Measurements from ENCODE around the gene STPG1. TPM values are rescaled to one million over a fixed set of nuclear protein-coding genes. Genes with fewer than 3 reads are reported as not detected.

STPG1 gene
- total and polyA plus RNA-seq, 9 of the 15 experiments (the other 6 are each of a cell fraction or from before 2014, with no cell fraction given) = 5.0 to 11.9 (median 8.3) TPM

- TF ChIP-seq, protein P1, sequence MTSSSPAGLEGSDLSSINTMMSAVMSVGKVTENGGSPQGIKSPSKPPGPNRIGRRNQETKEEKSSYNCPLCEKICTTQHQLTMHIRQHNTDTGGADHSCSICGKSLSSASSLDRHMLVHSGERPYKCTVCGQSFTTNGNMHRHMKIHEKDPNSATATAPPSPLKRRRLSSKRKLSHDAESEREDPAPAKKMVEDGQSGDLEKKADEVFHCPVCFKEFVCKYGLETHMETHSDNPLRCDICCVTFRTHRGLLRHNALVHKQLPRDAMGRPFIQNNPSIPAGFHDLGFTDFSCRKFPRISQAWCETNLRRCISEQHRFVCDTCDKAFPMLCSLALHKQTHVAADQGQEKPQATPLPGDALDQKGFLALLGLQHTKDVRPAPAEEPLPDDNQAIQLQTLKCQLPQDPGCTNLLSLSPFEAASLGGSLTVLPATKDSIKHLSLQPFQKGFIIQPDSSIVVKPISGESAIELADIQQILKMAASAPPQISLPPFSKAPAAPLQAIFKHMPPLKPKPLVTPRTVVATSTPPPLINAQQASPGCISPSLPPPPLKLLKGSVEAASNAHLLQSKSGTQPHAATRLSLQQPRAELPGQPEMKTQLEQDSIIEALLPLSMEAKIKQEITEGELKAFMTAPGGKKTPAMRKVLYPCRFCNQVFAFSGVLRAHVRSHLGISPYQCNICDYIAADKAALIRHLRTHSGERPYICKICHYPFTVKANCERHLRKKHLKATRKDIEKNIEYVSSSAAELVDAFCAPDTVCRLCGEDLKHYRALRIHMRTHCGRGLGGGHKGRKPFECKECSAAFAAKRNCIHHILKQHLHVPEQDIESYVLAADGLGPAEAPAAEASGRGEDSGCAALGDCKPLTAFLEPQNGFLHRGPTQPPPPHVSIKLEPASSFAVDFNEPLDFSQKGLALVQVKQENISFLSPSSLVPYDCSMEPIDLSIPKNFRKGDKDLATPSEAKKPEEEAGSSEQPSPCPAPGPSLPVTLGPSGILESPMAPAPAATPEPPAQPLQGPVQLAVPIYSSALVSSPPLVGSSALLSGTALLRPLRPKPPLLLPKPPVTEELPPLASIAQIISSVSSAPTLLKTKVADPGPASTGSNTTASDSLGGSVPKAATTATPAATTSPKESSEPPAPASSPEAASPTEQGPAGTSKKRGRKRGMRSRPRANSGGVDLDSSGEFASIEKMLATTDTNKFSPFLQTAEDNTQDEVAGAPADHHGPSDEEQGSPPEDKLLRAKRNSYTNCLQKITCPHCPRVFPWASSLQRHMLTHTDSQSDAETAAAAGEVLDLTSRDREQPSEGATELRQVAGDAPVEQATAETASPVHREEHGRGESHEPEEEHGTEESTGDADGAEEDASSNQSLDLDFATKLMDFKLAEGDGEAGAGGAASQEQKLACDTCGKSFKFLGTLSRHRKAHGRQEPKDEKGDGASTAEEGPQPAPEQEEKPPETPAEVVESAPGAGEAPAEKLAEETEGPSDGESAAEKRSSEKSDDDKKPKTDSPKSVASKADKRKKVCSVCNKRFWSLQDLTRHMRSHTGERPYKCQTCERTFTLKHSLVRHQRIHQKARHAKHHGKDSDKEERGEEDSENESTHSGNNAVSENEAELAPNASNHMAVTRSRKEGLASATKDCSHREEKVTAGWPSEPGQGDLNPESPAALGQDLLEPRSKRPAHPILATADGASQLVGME (CRISPR knock-in tag; IDR thresholded peaks at IDR 0.05) = no peak
Observed at GRCh38 chr1:24438423-24438901, 24.9 kb upstream of the STPG1 start (continued).

DNA sequence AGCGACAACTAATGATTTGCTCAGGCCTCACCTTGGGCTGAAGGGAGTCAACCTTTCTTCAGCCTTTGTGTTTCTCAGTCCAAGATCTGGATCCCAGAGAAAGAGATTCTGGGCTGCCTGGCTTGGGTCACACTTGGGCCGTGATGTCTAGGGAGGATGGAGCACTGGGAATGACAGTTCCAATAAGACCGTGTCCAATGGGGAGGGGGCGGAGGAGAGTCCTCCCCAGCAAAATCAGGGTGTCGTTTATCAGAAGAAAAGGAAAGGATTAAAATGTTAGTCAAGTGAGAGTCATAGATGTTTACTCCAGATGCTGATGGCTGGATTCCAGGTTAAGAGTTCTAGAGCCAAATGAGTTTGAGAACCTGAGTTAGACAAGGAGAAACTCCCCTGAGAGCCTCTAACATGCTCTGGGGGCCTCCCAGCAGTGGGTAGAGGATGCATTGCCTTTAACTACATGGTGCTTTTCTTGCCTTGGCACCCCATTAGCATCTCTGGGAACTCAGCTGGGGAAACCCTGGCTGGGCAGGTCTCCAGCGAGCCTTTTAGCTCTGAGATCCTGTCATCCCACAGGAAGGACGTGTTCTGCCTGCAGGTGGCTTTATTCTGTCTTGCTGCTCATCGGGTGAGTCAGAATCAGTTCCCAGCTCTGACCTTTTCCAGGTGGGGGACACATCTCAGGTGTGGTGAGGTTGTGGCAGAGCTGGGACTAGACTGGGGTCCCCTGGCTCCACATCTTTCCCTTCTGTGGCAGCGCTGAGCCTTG is 24.2 kb upstream of the STPG1 start:
- peak; percentile 26 for FAIRE-seq
- TF ChIP-seq, protein P2, sequence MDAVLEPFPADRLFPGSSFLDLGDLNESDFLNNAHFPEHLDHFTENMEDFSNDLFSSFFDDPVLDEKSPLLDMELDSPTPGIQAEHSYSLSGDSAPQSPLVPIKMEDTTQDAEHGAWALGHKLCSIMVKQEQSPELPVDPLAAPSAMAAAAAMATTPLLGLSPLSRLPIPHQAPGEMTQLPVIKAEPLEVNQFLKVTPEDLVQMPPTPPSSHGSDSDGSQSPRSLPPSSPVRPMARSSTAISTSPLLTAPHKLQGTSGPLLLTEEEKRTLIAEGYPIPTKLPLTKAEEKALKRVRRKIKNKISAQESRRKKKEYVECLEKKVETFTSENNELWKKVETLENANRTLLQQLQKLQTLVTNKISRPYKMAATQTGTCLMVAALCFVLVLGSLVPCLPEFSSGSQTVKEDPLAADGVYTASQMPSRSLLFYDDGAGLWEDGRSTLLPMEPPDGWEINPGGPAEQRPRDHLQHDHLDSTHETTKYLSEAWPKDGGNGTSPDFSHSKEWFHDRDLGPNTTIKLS (IDR thresholded peaks at IDR 0.05; ENCODE audit: borderline replicate concordance, low read depth) = peak; percentile 43; the same call in 1 of the 2 replicates
- TF ChIP-seq FOSL1 (tag; conservative IDR thresholded peaks at IDR 0.05) (peak; percentile 55), CREB3 (tag; conservative IDR thresholded peaks at IDR 0.05; ENCODE audit: low read depth) (no peak), CBX1 (IDR thresholded peaks at IDR 0.05; ENCODE audit: low read depth) (no peak), CBFA2T3 (IDR thresholded peaks at IDR 0.05) (no peak), SIN3B (IDR thresholded peaks at IDR 0.05; ENCODE audit: low read depth) (no peak), MCM5 (IDR thresholded peaks at IDR 0.05; ENCODE audit: low read depth) (no peak), SLC30A9 (CRISPR knock-in tag; IDR thresholded peaks at IDR 0.05) (no peak), U2AF2 (optimal IDR thresholded peaks at IDR 0.05; ENCODE audit: low read depth, low read length) (no peak), ZNF324 (CRISPR knock-in tag; IDR thresholded peaks at IDR 0.05) (no peak)

More for the DNA sequence above, 24.2 kb upstream of the STPG1 start:
- ATAC-seq (peak; percentile 47), DNase-seq (ENCODE audit: extremely low read depth in 1 of 4, low spot score in 3 of 4) (peak in 1 of 4 experiments; percentile 30)
- intact Hi-C loops (cut with micrococcal nuclease) (loop anchor here (2.0 kb wide), 1 partner anchor 89 kb away; no protein-coding TSS in a partner anchor), in situ Hi-C loops (cut with MboI) (no loop called here)
- ChIA-PET CTCF (ENCODE audit: low intra/inter-chr PET ratio) (interaction anchor here (0.5 kb wide), 1 partner anchor 16 kb away, joined by 3 read pairs; no protein-coding TSS in a partner anchor), POLR2A (interaction anchor here (0.6 to 1.6 kb wide), 11 partner anchors 11 to 1940 kb away, joined by 3 to 14 read pairs (median 3); partner anchors contain the start of genes NIPAL3, PNRC2, RCAN3 and SRSF10)
- Histone ChIP-seq H2AFZ (ENCODE audit: low read depth, low read length) (peak overlapping the region; percentile 26; the same call in 1 of the 2 replicates), H4K20me1 (replicated peaks; ENCODE audit: control insufficient read depth, insufficient read depth, low read length) (0 out of 2 replicates have a peak, but pooled peaks cover 3% of the 10 kb centered on the region), H3K36me3 (ENCODE audit: control insufficient read depth, insufficient read depth, low read length) (peaks cover 25% of the 10 kb centered on the region; the same call in 2 of the 3 replicates), H3K9me3 (replicated peaks; ENCODE audit: control insufficient read depth, insufficient read depth, low read depth, low read length) (no peaks in the 10 kb centered on the region), H3K4me1 (replicated peaks in 1 of 2; ENCODE audit: control insufficient read depth in 2 of 2, insufficient read depth in 2 of 2, low read length in 2 of 2) (peaks cover 9 to 19% of the 10 kb centered on the region in 2 experiments; a peak in 4 of 5 replicates), H3K9me1 (ENCODE audit: control insufficient read depth, insufficient read depth, low read length) (no peaks in the 10 kb centered on the region), H3K9ac (ENCODE audit: insufficient read depth in 1 of 2, low read depth in 2 of 2, low read length in 2 of 2) (peak overlapping the region in 1 of 2 experiments; percentile 2; a peak in 2 of 4 replicates), H3K27ac (ENCODE audit: extremely low read depth, low read depth, low read length) (no peak overlapping the region; the same call in 2 of the 3 replicates), H3K4me3 (no peak overlapping the region), H3K4me2 (ENCODE audit: insufficient read depth, low read length) (peak overlapping the region; percentile 62), H3K79me2 (ENCODE audit: control insufficient read depth, insufficient read depth, low read length) (peaks cover 4% of the 10 kb centered on the region; the same call in 1 of the 3 replicates), H3K27me3 (ENCODE audit: control insufficient read depth in 2 of 2, insufficient read depth in 2 of 2, low read length in 2 of 2) (no peaks in the 10 kb centered on the region)
- 59% methylated on average over 9 of the region's 9 CpGs for WGBS (ENCODE audit: insufficient coverage, low coverage, missing lambda C conversion rate)
- no TSS peak for BruUV-seq (replicated peaks)
